Panc1 (cell line): ENCODE measurements around the gene MARK3.

Experiments
- CTCF ChIP-seq: fragments of 450-650 bp; IDR thresholded peaks from 2 replicates; pipeline ENCODE4 v1.5.1; 2017; ENCODE audit warnings: mild to moderate bottlenecking
- POLR2AphosphoS5 ChIP-seq: IDR thresholded peaks from 2 replicates; pipeline ENCODE4 v1.6.1; 2012; ENCODE audit warnings: mild to moderate bottlenecking, low read depth, low read length, moderate library complexity
- SIN3A ChIP-seq: IDR thresholded peaks from 2 replicates; pipeline ENCODE4 v1.6.1; 2012; ENCODE audit warnings: low read depth, mild to moderate bottlenecking, low read length, moderate library complexity, borderline replicate concordance; ENCODE audit not compliant: insufficient read depth
- TCF7L2 ChIP-seq: IDR thresholded peaks from 2 replicates; pipeline ENCODE4 v1.6.1; 2011; ENCODE audit warnings: mild to moderate bottlenecking, low read depth, low read length, inconsistent platforms

- TF ChIP-seq TCF7L2 (no peak), CTCF (no peak), POLR2AphosphoS5 (no peak), SIN3A (no peak)
Observed at GRCh38 chr14:103353362-103353761, 31.9 kb upstream of the MARK3 start.
